ENCODE data around the gene L1CAM.

The L1CAM gene

GRCh38 chrX:153883163-153883843 lies 2.7 kb downstream of the L1CAM start:
- no peak for DNase-seq (ENCODE audit: low spot score)
- TF ChIP-seq CTCF (IDR thresholded peaks at IDR 0.05; ENCODE audit: borderline replicate concordance, control extremely low read depth, extremely low read depth, insufficient read depth, missing control alignments) = no peak
- in situ Hi-C loops (cut with MboI; ENCODE audit: low sequenced_read_pairs, unreplicated experiment) = no loop called here

GRCh38 chrX:153882557-153882956 lies 3.4 kb downstream of the L1CAM start:
- no peak for DNase-seq (ENCODE audit: low spot score)
- TF ChIP-seq CTCF (IDR thresholded peaks at IDR 0.05; ENCODE audit: borderline replicate concordance, control extremely low read depth, extremely low read depth, insufficient read depth, missing control alignments) = no peak
- in situ Hi-C loops (cut with MboI; ENCODE audit: low sequenced_read_pairs, unreplicated experiment) = no loop called here

GRCh38 chrX:153882086-153882498 lies 3.9 kb downstream of the L1CAM start:
- in situ Hi-C loops (cut with MboI; ENCODE audit: low sequenced_read_pairs, unreplicated experiment) = no loop called here
- DNase-seq (ENCODE audit: low spot score) = no peak
- no peak for TF ChIP-seq CTCF (IDR thresholded peaks at IDR 0.05; ENCODE audit: borderline replicate concordance, control extremely low read depth, extremely low read depth, insufficient read depth, missing control alignments)

- DNase-seq (ENCODE audit: low spot score) = no peak
- in situ Hi-C loops (cut with MboI; ENCODE audit: low sequenced_read_pairs, unreplicated experiment) = no loop called here
- no peak for TF ChIP-seq CTCF (IDR thresholded peaks at IDR 0.05; ENCODE audit: borderline replicate concordance, control extremely low read depth, extremely low read depth, insufficient read depth, missing control alignments)
These were observed 4.7 kb downstream of the L1CAM start for GRCh38 chrX:153881281-153881680.

DNA sequence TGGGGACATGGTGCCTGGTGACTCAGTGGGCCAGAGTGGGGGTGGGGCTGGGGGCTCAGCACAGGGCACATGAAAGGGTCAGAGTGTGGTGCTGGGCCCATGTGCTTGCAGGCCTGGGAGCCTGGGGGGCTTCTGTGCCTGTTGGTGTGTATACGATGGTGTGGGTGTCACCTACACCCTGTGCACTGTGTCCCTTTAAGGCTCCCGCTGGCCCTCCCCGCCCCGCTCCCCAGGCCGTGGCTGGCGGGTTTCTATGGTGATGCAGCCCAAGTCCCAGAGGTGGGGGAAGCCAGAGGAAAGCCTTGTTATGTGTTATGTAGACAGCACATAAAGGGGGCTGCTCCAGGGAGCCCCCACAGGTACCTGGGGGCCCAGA lies 5.5 kb downstream of the L1CAM start:
- in situ Hi-C loops (cut with MboI; ENCODE audit: low sequenced_read_pairs, unreplicated experiment) = no loop called here
- no peak for TF ChIP-seq CTCF (IDR thresholded peaks at IDR 0.05; ENCODE audit: borderline replicate concordance, control extremely low read depth, extremely low read depth, insufficient read depth, missing control alignments)
- DNase-seq (ENCODE audit: low spot score) = no peak

- no peak for TF ChIP-seq CTCF (IDR thresholded peaks at IDR 0.05; ENCODE audit: borderline replicate concordance, control extremely low read depth, extremely low read depth, insufficient read depth, missing control alignments)
- in situ Hi-C loops (cut with MboI; ENCODE audit: low sequenced_read_pairs, unreplicated experiment) = no loop called here
These were observed 6.1 kb downstream of the L1CAM start for GRCh38 chrX:153879741-153880439.

More at GRCh38 chrX:153879741-153880439, 6.1 kb downstream of the L1CAM start:
- DNase-seq (ENCODE audit: low spot score) = no peak
